Urothelium cell line (cell line): ENCODE data around the gene EIF2AK3.
"Not testable (repeated sequence)": the region's sequence is repeated elsewhere in the genome, so short reads cannot be mapped to it uniquely, and the experiment has no call there.

Source experiments
- DNase-seq: peaks from one replicate; pipeline ENCODE4 v3.0.0; 2011; ENCODE audit warnings: low spot score, mixed read lengths
- FAIRE-seq: peaks from 2 replicates; lab custom pipeline; 2011; peaks lifted over from hg19 to GRCh38; lab: Jason Lieb, UNC

Gene EIF2AK3

GRCh38 chr2:88638123-88638650, 10.9 kb upstream of the EIF2AK3 start:
- DNase-seq: no peak
- no peak for FAIRE-seq

- FAIRE-seq: no peak
- DNase-seq: no peak
Measured at GRCh38 chr2:88637464-88637863, 10.2 kb upstream of the EIF2AK3 start.

GRCh38 chr2:88636026-88636425, 8.8 kb upstream of the EIF2AK3 start:
- no peak for FAIRE-seq
- DNase-seq: no peak

GRCh38 chr2:88632569-88632968, 5.3 kb upstream of the EIF2AK3 start:
- FAIRE-seq: no peak

GRCh38 chr2:88628571-88628939, 1.3 kb upstream of the EIF2AK3 start:
- FAIRE-seq: no peak

More at GRCh38 chr2:88632569-88632968, 5.3 kb upstream of the EIF2AK3 start:
- no peak for DNase-seq

GRCh38 chr2:88627856-88628570, 749 bp upstream of the EIF2AK3 start:
- DNase-seq: peak; percentile 86
- peak; percentile 63 for FAIRE-seq

More at GRCh38 chr2:88628571-88628939, 1.3 kb upstream of the EIF2AK3 start:
- no peak for DNase-seq

- DNase-seq (peak; percentile 42), FAIRE-seq (no peak)
Measured at GRCh38 chr2:88626171-88627054, 851 bp downstream of the EIF2AK3 start.

GRCh38 chr2:88624477-88624876, 2.8 kb downstream of the EIF2AK3 start:
- DNase-seq (no peak), FAIRE-seq (no peak)

GRCh38 chr2:88623831-88624465, 3.3 kb downstream of the EIF2AK3 start:
- not testable (repeated sequence) for DNase-seq, FAIRE-seq

GRCh38 chr2:88622307-88622706, 5.0 kb downstream of the EIF2AK3 start:
- DNase-seq: no peak
- no peak for FAIRE-seq

GRCh38 chr2:88621432-88621831, 5.8 kb downstream of the EIF2AK3 start:
- FAIRE-seq (no peak), DNase-seq (no peak)

GRCh38 chr2:88620015-88620414, 7.2 kb downstream of the EIF2AK3 start:
- FAIRE-seq (no peak), DNase-seq (no peak)

- DNase-seq (no peak), FAIRE-seq (no peak)
Measured at GRCh38 chr2:88615822-88616221, 11.4 kb downstream of the EIF2AK3 start.

- no peak for FAIRE-seq
- no peak for DNase-seq
Measured at GRCh38 chr2:88614497-88615157, 12.6 kb downstream of the EIF2AK3 start.

GRCh38 chr2:88613921-88614320, 13.3 kb downstream of the EIF2AK3 start:
- DNase-seq (no peak), FAIRE-seq (no peak)

GRCh38 chr2:88608184-88608583, 19.1 kb downstream of the EIF2AK3 start:
- FAIRE-seq (no peak), DNase-seq (no peak)

- no peak for DNase-seq
Measured at GRCh38 chr2:88607416-88607815, 19.8 kb downstream of the EIF2AK3 start.

GRCh38 chr2:88606371-88607030, 20.8 kb downstream of the EIF2AK3 start:
- DNase-seq (no peak), FAIRE-seq (no peak)

More at GRCh38 chr2:88607416-88607815, 19.8 kb downstream of the EIF2AK3 start:
- FAIRE-seq: no peak

GRCh38 chr2:88603146-88603545, 24.1 kb downstream of the EIF2AK3 start:
- FAIRE-seq (no peak), DNase-seq (peak; percentile 13)

GRCh38 chr2:88602022-88602421, 25.2 kb downstream of the EIF2AK3 start:
- DNase-seq: no peak
- no peak for FAIRE-seq
